Measurements from ENCODE around the gene NUDT17.

The NUDT17 gene

GRCh38 chr1:145824499-145824842 is 21.0 kb upstream of the NUDT17 start (continued):
- no peak; the same call in 1 of the 2 replicates for TF ChIP-seq ZFP37 (tag by site-specific recombination; IDR thresholded peaks at IDR 0.05)

- ChIA-PET POLR2A (interaction anchor here (1.4 kb wide), 1 partner anchor 19 kb away, joined by 4 read pairs; the partner anchor contains the start of gene NUDT17), CTCF (interaction anchor here (0.9 to 13.7 kb wide), 4 partner anchors 9 to 84 kb away, joined by 4 to 112 read pairs (median 6); partner anchors contain the start of gene NUDT17)
- Histone ChIP-seq H3K9me3 (ENCODE audit: control insufficient read depth, insufficient read depth, low read depth, low read length) (no peaks in the 10 kb centered on the region), H3K27ac (ENCODE audit: extremely low read depth, low read depth, low read length) (no peak overlapping the region), H3K36me3 (ENCODE audit: control insufficient read depth in 2 of 2, insufficient read depth in 1 of 2, low read length in 2 of 2) (peaks cover 45 to 53% of the 10 kb centered on the region in 2 experiments), H3K4me1 (ENCODE audit: control insufficient read depth, insufficient read depth, low read length) (no peaks in the 10 kb centered on the region), H3K4me3 (ENCODE audit: low read depth, low read length) (no peak overlapping the region)
- TF ChIP-seq AEBP2 (tag by site-specific recombination; IDR thresholded peaks at IDR 0.05; ENCODE audit: borderline replicate concordance) = no peak
- TF ChIP-seq PRDM6 (tag by site-specific recombination; IDR thresholded peaks at IDR 0.05) = no peak
- no peak for TF ChIP-seq OSR2 (tag by site-specific recombination; IDR thresholded peaks at IDR 0.05)
- TF ChIP-seq ZNF221 (tag by site-specific recombination; IDR thresholded peaks at IDR 0.05; ENCODE audit: borderline replicate concordance) = no peak
- no peak for TF ChIP-seq HIC1 (tag by site-specific recombination; IDR thresholded peaks at IDR 0.05)
- no peak for TF ChIP-seq ZFHX2 (tag by site-specific recombination; conservative IDR thresholded peaks at IDR 0.05)
- no peak for TF ChIP-seq KLF10 (tag by site-specific recombination; IDR thresholded peaks at IDR 0.05)
- no peak for TF ChIP-seq ZNF623 (tag by site-specific recombination; IDR thresholded peaks at IDR 0.05)
- TF ChIP-seq ZNF677 (tag by site-specific recombination; IDR thresholded peaks at IDR 0.05) = no peak
- no peak for TF ChIP-seq ZBTB26 (tag by site-specific recombination; optimal IDR thresholded peaks at IDR 0.05)
These were observed 19.4 kb upstream of the NUDT17 start for GRCh38 chr1:145826030-145826429.

- Histone ChIP-seq H3K4me1 (ENCODE audit: control insufficient read depth, insufficient read depth, low read length) (no peaks in the 10 kb centered on the region), H3K27ac (ENCODE audit: extremely low read depth, low read depth, low read length) (no peak overlapping the region), H3K36me3 (ENCODE audit: control insufficient read depth in 2 of 2, insufficient read depth in 1 of 2, low read length in 2 of 2) (peaks cover 56 to 71% of the 10 kb centered on the region in 2 experiments), H3K9me3 (ENCODE audit: control insufficient read depth, insufficient read depth, low read depth, low read length) (no peaks in the 10 kb centered on the region), H3K4me3 (ENCODE audit: low read depth, low read length) (no peak overlapping the region)
- ChIA-PET POLR2A (no interaction called here), CTCF (interaction anchor here (13.7 kb wide), 1 partner anchor 19 kb away, joined by 112 read pairs; the partner anchor contains the start of gene NUDT17)
- TF ChIP-seq ZNF175 (tag by site-specific recombination; IDR thresholded peaks at IDR 0.05) (no peak), REST (tag by site-specific recombination; IDR thresholded peaks at IDR 0.05) (no peak), ZNF311 (tag by site-specific recombination; IDR thresholded peaks at IDR 0.05; ENCODE audit: borderline replicate concordance) (no peak), ZSCAN18 (tag by site-specific recombination; IDR thresholded peaks at IDR 0.05) (no peak), ZNF292 (tag by site-specific recombination; IDR thresholded peaks at IDR 0.05; ENCODE audit: borderline replicate concordance, low read depth) (no peak), ZBTB49 (tag by site-specific recombination; IDR thresholded peaks at IDR 0.05; ENCODE audit: low read depth) (no peak), SCRT1 (tag by site-specific recombination; IDR thresholded peaks at IDR 0.05; ENCODE audit: borderline replicate concordance) (no peak)
These were observed 17.5 kb upstream of the NUDT17 start for GRCh38 chr1:145827966-145828365.
